PC-9 (cell line): ENCODE measurements around the gene GUCY2C. TPM values are rescaled to one million over a fixed set of nuclear protein-coding genes. Genes with fewer than 3 reads are reported as not detected.
"Not testable (repeated sequence)": the region's sequence is repeated elsewhere in the genome, so short reads cannot be mapped to it uniquely, and the experiment has no call there.

ENCODE experiments used
- BruUV-seq: library from RNA; stranded (reverse); fragments of 400-500 nt; replicated peaks from 2 replicates; lab custom pipeline; 2021; lab: Mats Ljungman, UMichigan
- CTCF ChIA-PET: fragments of 300-600 bp; sonication (Branson Sonifier 250); formaldehyde crosslinking; loops from one replicate; lab custom pipeline; 2022; ENCODE audit warnings: antibody characterized with exemption; lab: Charles Lee
- POLR2A ChIA-PET: fragments of 300-600 bp; sonication (Branson Sonifier 250); formaldehyde crosslinking; loops from one replicate; lab custom pipeline; 2022; ENCODE audit warnings: antibody characterized with exemption; ENCODE audit not compliant: unreplicated experiment; lab: Charles Lee
- DNase-seq, 2 experiments: peaks; one replicate each; pipeline versions ENCODE4 v3.0.0 to v3.0.0-alpha.2; 2015 to 2022; ENCODE audit warnings: mixed read lengths in 1 of 2
- H2AFZ ChIP-seq: fragments of 200-600 bp; sonication (generic); 2 replicates; pipeline ENCODE4 v1.8.1; 2017; ENCODE audit warnings: antibody characterized with exemption
- H3F3A ChIP-seq: fragments of 200-600 bp; sonication (generic); 2 replicates; pipeline ENCODE4 v1.8.1; 2017; ENCODE audit warnings: antibody characterized with exemption, mild to moderate bottlenecking, low read depth; ENCODE audit not compliant: insufficient read depth
- H3K27ac ChIP-seq: fragments of 200-600 bp; sonication (generic); 2 replicates; pipeline ENCODE4 v1.6.1; 2016; ENCODE audit warnings: mixed run types
- H3K27me3 ChIP-seq: fragments of 200-600 bp; sonication (generic); 2 replicates; pipeline ENCODE4 v1.6.1; 2016; ENCODE audit warnings: low read depth, mixed run types; ENCODE audit not compliant: insufficient read depth
- H3K36me3 ChIP-seq: fragments of 200-600 bp; sonication (generic); 2 replicates; pipeline ENCODE4 v1.6.1; 2016; ENCODE audit warnings: low read depth, mixed run types
- H3K4me1 ChIP-seq: fragments of 200-600 bp; sonication (generic); replicated peaks from 2 replicates; pipeline ENCODE4 v1.6.1; 2016; ENCODE audit warnings: mixed run types; ENCODE audit not compliant: insufficient read depth
- H3K4me2 ChIP-seq: fragments of 200-600 bp; sonication (generic); 2 replicates; pipeline ENCODE4 v1.6.1; 2017; ENCODE audit warnings: mixed run types
- H3K4me3 ChIP-seq: fragments of 200-600 bp; sonication (generic); 2 replicates; pipeline ENCODE4 v1.6.1; 2016; ENCODE audit warnings: mixed run types
- H3K79me2 ChIP-seq: fragments of 200-600 bp; sonication (generic); 2 replicates; pipeline ENCODE4 v1.6.1; 2017; ENCODE audit warnings: low read depth, mixed run types
- H3K9me2 ChIP-seq: fragments of 200-600 bp; sonication (generic); 2 replicates; pipeline ENCODE4 v1.8.1; 2017; ENCODE audit warnings: mild to moderate bottlenecking; ENCODE audit not compliant: insufficient read depth
- H3K9me3 ChIP-seq: fragments of 200-600 bp; sonication (generic); 2 replicates; pipeline ENCODE4 v1.8.1; 2016; ENCODE audit warnings: low read depth; ENCODE audit not compliant: insufficient read depth
- H4K20me1 ChIP-seq: fragments of 200-600 bp; sonication (generic); 2 replicates; pipeline ENCODE4 v1.8.1; 2017; ENCODE audit not compliant: insufficient read depth
- EZH2 ChIP-seq: fragments of 200-600 bp; sonication (generic); IDR thresholded peaks from 2 replicates; pipeline ENCODE4 v1.8.0; 2017; ENCODE audit warnings: antibody characterized with exemption, low read depth
- intact Hi-C: fragments of 100-400 bp; cut with micrococcal nuclease; formaldehyde crosslinking; loops from one replicate; pipeline ENCODE4 v1.10.0; 2022; ENCODE audit not compliant: unreplicated experiment
- total RNA-seq: library from RNA; stranded (reverse); gene quantifications from 2 replicates; pipeline ENCODE4 v1.2.3, GENCODE V29; 2021
- TF ChIP-seq, protein P1 (sequence below): fragments of 200-600 bp; sonication (generic); conservative IDR thresholded peaks from 2 replicates; pipeline ENCODE4 v1.6.1; 2017; ENCODE audit warnings: mixed run types, antibody characterized with exemption, mild to moderate bottlenecking, moderate library complexity

GUCY2C gene
- total RNA-seq, 1 experiment from 2014 or later: not detected

DNA sequence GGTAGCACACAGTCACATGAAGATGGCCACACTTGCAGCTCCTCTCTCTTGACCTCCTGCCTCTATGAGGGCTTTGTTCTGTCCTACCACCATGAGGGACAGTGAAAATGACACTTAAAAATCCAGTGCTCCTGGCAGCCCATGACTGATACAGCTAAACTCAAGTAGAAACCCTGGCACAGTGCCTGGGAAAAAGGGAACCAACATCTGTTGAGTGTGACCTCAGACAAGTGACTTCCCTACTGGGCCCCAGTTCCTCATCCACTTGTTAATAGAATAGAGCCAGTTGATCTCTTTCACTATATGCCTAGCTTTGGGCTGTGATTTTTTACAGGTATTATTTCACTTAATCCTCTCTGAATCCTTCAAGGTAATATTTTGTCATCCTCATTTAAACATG is 4.8 kb downstream of the GUCY2C start:
- CTCF ChIA-PET: no interaction called here

DNA sequence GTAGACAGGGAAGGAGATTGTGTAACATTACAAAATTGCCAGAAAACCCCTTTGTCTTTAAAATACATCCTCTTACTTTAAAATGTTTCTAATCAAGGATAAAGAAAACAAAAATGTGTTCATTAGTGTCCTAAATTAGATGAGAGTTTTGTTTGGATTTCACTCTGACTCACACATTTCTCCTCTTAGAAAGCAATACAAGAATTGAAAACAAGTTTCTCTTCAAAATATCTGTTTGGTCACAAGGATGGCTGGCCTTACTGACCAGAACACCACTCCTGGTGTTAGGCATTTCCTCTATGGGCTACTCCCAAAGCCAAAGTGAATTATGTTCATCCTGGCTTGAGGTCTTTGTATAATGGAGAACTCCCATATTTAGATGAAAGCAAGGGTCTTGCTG is 6.4 kb downstream of the GUCY2C start:
- Histone ChIP-seq H3K4me1 (no peaks in the 10 kb centered on the region), H3K27me3 (no peaks in the 10 kb centered on the region), H3K4me2 (no peak overlapping the region), H3K4me3 (no peak overlapping the region), H4K20me1 (no peaks in the 10 kb centered on the region), H3F3A (no peaks in the 10 kb centered on the region), H3K9me2 (no peaks in the 10 kb centered on the region), H3K9me3 (no peaks in the 10 kb centered on the region), H2AFZ (no peak overlapping the region), H3K79me2 (no peaks in the 10 kb centered on the region), H3K36me3 (no peaks in the 10 kb centered on the region), H3K27ac (no peak overlapping the region)
- BruUV-seq: no TSS peak
- no peak for DNase-seq
- POLR2A ChIA-PET: no interaction called here
- no peak for TF ChIP-seq EZH2
- intact Hi-C loops: no loop called here
- CTCF ChIA-PET: no interaction called here

More for the DNA sequence above, 4.8 kb downstream of the GUCY2C start:
- Histone ChIP-seq H3K4me1 (no peaks in the 10 kb centered on the region), H3K79me2 (no peaks in the 10 kb centered on the region), H3K4me2 (no peak overlapping the region), H3K4me3 (no peak overlapping the region), H3F3A (no peaks in the 10 kb centered on the region), H3K27ac (no peak overlapping the region), H3K9me3 (no peaks in the 10 kb centered on the region), H3K9me2 (no peaks in the 10 kb centered on the region), H4K20me1 (no peaks in the 10 kb centered on the region), H3K36me3 (no peaks in the 10 kb centered on the region), H3K27me3 (no peaks in the 10 kb centered on the region), H2AFZ (no peak overlapping the region)
- TF ChIP-seq EZH2: no peak
- POLR2A ChIA-PET: no interaction called here
- DNase-seq: no peak
- BruUV-seq: no TSS peak
- intact Hi-C loops: no loop called here

DNA sequence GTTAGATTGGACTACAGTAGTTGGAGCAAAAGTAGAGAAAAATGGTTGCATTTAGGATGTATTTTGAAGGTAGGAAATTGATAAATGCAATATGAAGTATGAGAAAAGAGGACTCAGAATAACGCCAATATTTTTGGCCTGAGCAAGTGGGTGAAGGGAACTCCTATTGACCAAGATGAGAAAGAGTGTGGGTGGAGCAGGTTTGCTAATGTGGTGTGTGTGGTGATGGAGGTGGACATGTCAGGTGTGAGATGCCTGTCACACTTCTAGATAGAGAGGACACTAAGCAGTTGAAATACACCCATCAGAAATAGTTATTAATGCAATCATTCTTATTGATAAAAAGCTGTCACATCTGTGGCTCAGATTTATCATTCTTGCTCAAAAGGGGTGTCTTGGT is 7.3 kb downstream of the GUCY2C start:
- Histone ChIP-seq H3F3A (no peaks in the 10 kb centered on the region), H3K4me1 (no peaks in the 10 kb centered on the region), H3K27me3 (no peaks in the 10 kb centered on the region), H3K36me3 (no peaks in the 10 kb centered on the region), H2AFZ (no peak overlapping the region), H3K79me2 (no peaks in the 10 kb centered on the region), H3K9me3 (no peaks in the 10 kb centered on the region), H3K27ac (no peak overlapping the region), H3K4me3 (no peak overlapping the region), H3K4me2 (no peak overlapping the region), H4K20me1 (no peaks in the 10 kb centered on the region), H3K9me2 (no peaks in the 10 kb centered on the region)
- no TSS peak for BruUV-seq
- intact Hi-C loops: no loop called here
- TF ChIP-seq, protein P1, sequence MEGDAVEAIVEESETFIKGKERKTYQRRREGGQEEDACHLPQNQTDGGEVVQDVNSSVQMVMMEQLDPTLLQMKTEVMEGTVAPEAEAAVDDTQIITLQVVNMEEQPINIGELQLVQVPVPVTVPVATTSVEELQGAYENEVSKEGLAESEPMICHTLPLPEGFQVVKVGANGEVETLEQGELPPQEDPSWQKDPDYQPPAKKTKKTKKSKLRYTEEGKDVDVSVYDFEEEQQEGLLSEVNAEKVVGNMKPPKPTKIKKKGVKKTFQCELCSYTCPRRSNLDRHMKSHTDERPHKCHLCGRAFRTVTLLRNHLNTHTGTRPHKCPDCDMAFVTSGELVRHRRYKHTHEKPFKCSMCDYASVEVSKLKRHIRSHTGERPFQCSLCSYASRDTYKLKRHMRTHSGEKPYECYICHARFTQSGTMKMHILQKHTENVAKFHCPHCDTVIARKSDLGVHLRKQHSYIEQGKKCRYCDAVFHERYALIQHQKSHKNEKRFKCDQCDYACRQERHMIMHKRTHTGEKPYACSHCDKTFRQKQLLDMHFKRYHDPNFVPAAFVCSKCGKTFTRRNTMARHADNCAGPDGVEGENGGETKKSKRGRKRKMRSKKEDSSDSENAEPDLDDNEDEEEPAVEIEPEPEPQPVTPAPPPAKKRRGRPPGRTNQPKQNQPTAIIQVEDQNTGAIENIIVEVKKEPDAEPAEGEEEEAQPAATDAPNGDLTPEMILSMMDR: no peak
- no peak for TF ChIP-seq EZH2
- ChIA-PET CTCF (no interaction called here), POLR2A (interaction anchor here (0.7 kb wide), 1 partner anchor 498 kb away, joined by 4 read pairs; no protein-coding TSS in a partner anchor)
- no peak for DNase-seq

DNA sequence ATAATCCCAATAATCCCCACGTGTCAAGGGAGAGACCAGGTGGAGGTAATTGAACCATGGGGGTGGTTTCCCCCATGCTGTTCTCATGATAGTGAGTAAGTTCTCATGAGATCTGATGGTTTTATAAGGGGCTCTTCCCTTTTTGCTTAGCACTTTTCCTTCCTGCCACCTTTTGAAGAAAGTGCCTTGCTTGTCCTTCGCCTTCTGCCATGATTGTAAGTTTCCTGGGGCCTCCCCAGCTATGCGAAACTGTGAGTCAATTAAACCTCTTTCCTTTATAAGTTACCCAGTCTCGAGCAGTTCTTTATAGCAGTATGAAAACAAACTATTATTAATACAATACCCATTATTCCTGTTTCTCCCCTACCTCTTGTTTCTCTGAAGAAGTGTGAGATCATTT is 14.2 kb downstream of the GUCY2C start:
- H3K4me2 ChIP-seq, H3K4me3 ChIP-seq, DNase-seq, H4K20me1 ChIP-seq, H3F3A ChIP-seq, H3K27me3 ChIP-seq, H3K36me3 ChIP-seq, H2AFZ ChIP-seq, BruUV-seq, POLR2A ChIA-PET, CTCF ChIA-PET, H3K4me1 ChIP-seq, H3K27ac ChIP-seq, H3K9me3 ChIP-seq, H3K9me2 ChIP-seq, intact Hi-C loops, H3K79me2 ChIP-seq: not testable (repeated sequence)
